Activated gamma-delta T cell treated with anti-CD3 and anti-CD28 coated beads, Interleukin-2, amount 50 U/mL, for 16 hours (primary cell): ENCODE results near the gene FUZ.
"Not testable (repeated sequence)": the region's sequence is repeated elsewhere in the genome, so short reads cannot be mapped to it uniquely, and the experiment has no call there.

Source experiments
- DNase-seq: peaks from one replicate; pipeline ENCODE4 v3.0.0-alpha.2; 2020; ENCODE audit warnings: low read depth

Gene FUZ

GRCh38 chr19:49832556-49832955 is 19.5 kb upstream of the FUZ start:
- no peak for DNase-seq

DNA sequence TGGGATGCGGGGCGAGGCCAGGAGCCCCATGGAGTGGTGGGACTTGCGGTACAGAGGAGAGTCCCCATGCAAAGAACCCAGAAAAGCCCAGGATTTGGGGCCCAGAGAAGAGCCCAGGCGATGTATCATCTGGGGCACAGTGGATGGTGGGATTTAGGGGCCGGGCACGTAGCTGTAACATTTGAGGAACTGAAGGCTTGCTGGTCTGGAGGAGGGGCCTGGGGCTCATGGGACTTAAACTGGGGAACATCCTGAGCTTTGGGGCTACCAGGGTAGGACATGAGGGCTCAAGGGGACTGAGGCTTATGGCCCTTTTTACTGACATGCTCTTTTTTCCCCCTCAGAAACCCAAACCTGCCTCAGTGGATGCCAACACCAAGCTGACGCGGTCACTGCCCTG is 18.5 kb upstream of the FUZ start:
- DNase-seq, result no peak

GRCh38 chr19:49830766-49831165 is 17.7 kb upstream of the FUZ start:
- DNase-seq, result no peak

DNA sequence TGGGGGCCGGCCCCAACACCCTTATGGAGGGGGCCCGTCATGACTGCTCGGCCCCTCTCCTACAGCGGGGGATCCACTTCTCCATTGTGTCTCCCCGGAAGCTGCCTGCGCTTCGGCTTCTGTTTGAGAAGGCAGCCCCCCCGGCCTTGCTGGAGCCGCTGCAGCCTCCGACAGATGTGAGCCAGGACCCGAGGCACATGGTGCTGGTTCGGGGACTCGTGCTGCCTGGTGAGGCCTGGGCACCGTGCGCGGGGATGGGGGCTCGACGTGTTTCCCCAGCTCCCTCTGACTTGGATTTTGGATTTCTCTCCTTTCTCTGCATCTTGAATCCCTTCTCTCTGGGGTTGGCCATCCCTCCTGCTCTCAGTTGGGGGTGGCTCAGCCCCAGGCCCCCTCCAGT is 16.6 kb upstream of the FUZ start:
- no peak for DNase-seq

GRCh38 chr19:49829200-49829599 is 16.1 kb upstream of the FUZ start:
- DNase-seq, result no peak

GRCh38 chr19:49827034-49827433 is 13.9 kb upstream of the FUZ start:
- no peak for DNase-seq

- DNase-seq, result no peak
These were observed 11.6 kb upstream of the FUZ start for GRCh38 chr19:49824662-49825061.

DNA sequence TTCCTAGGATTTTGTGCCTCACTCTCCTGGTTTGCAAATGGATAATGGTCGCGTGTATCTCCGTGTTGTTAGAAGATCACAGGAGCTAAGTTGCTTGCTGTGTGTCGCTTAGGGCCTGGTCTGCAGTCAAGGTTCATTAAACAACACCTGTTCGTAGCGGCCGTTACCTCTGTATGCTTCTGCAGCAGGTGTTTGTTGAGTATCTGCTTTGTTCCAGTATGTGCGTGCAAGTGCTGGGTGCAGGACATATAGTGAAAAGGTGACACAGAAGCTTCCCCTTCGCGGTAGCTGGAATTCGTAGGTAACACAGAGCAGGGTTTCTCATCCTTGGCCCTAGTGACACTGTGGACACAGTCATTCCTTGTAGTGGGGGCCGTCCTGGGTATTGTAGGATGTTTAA is 10.4 kb upstream of the FUZ start:
- DNase-seq, result no peak

- DNase-seq, result no peak
These were observed 7.0 kb upstream of the FUZ start for GRCh38 chr19:49820125-49820524.

GRCh38 chr19:49819452-49820115 is 6.5 kb upstream of the FUZ start:
- not testable (repeated sequence) for DNase-seq

- DNase-seq, result no peak
These were observed 5.7 kb upstream of the FUZ start for GRCh38 chr19:49818649-49819370.

DNA sequence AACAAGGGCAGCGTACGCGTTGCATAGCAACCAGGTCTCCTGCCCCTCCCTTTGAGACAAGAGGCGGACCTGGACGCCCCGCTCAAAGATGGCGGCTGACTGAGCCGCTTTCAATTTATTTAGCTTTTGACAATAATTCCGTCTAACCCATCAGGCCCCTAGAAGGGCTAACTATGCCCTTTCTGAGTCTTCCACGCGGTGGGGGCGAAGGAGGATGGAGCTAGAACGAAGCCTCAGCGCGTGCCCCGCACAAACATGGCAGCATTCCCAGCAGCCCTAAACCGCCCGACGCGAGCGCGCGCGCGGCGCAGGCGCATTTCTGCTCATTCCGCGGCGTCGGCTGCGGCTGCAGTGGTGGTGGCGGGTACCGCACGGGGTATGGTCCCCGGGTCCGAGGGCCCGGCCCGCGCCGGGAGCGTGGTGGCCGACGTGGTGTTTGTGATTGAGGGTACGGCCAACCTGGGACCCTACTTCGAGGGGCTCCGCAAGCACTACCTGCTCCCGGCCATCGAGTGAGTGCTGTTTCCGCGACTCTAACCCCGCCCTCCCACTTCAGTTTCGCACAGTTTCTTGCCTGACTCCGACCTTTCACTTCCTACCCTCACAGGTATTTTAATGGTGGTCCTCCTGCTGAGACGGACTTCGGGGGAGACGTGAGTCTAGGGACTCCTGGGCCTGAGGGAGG is 5.0 kb upstream of the FUZ start, which contains the start of gene MED25:
MED25 (plus strand) TSS at position 326 of the 685 bp plus-strand sequence; CDS start at position 379, 53 bp downstream.
- peak; percentile 72 for DNase-seq

DNA sequence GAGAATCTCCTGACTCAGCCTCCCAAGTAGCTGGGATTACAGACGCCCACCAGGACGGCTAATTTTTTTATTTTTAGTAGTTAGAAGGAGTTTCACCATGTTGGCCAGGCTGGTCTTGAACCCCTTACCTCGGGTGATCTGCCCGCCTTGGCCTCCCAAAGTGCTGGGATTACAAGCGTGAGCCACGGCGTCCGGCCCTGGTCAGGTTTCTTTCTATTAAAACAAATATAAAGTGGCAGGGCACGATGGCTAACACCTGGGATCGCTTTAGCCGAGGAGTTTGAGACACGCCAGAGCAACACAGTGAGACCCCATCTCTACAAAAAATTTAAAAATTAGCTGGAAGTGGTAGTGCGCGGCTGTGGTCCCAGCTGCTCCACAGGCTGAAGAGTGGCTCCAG is 3.5 kb upstream of the FUZ start:
- DNase-seq, result no peak

- DNase-seq, result no peak
These were observed 918 bp upstream of the FUZ start for GRCh38 chr19:49814010-49814409.

DNA sequence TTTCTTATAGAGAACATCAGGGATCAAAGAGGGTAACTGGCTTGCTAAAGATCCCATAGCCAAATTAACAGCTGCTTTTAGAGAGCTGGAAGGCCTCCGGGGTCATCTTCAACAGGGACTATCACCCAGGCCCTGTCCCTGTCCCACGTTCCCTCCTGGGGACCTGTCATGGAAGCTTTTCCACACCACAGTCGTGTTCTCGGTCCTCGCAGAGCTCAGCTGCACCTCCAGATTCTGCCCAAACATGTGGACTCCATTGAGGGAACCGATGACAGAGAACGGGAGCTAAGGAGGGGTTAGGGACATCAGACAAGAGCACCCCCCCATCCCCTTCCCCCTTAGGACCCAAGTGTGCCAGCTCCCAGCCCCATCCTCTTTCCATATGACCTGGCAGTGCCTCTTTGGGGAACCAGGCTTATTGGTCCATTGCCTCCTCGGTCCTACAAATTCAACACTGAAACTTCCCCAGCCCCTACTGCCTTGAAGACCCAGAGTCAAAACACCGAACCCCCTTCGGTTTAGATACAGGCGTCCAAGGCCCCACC is 568 bp downstream of the FUZ start:
- DNase-seq, result no peak

DNA sequence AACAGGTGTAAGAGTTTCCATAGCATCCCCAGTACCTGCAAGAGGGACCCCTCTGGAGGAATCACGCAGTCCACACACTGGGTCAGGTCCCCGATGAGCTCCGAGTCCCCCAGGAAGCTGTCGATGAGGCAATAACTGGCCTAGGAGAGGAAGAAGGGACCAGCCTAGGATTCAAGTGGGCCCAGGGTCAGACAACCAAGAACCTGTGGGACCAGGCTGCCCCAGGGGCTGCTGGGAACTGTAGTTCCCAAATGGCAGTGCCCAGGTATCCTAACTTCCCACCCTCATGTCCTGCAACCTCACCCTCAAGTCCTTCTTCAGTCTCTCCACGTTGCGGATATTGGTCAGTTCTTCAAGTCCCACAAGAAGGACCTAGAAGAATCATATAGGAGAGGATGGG is 1.8 kb downstream of the FUZ start:
- no peak for DNase-seq

DNA sequence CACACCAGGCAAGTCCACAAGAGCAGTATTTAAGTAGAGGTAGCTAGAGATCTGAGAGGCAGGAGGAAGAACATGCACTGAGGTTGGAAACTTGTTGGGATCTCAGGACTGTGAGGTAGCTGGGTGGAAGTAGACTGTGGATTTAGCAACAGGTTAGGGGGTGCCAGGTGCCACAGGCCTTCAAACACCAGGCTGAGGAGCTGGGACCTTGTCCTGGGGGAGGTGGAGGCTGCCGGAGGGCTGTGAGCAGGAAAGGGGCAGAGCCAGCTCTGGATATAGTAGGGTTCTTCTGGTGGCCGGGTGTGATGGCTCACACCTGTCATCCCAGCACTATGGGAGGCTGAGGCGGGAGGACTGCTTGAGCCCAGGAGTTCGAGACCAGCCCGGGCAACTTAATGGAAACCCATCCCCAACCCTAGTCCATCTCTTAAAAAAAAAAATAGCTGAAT is 3.1 kb downstream of the FUZ start:
- DNase-seq, result no peak

- peak; percentile 14 for DNase-seq
These were observed 3.7 kb downstream of the FUZ start for GRCh38 chr19:49809160-49809940.

GRCh38 chr19:49808711-49809159 is 4.4 kb downstream of the FUZ start:
- peak; percentile 75 for DNase-seq

DNA sequence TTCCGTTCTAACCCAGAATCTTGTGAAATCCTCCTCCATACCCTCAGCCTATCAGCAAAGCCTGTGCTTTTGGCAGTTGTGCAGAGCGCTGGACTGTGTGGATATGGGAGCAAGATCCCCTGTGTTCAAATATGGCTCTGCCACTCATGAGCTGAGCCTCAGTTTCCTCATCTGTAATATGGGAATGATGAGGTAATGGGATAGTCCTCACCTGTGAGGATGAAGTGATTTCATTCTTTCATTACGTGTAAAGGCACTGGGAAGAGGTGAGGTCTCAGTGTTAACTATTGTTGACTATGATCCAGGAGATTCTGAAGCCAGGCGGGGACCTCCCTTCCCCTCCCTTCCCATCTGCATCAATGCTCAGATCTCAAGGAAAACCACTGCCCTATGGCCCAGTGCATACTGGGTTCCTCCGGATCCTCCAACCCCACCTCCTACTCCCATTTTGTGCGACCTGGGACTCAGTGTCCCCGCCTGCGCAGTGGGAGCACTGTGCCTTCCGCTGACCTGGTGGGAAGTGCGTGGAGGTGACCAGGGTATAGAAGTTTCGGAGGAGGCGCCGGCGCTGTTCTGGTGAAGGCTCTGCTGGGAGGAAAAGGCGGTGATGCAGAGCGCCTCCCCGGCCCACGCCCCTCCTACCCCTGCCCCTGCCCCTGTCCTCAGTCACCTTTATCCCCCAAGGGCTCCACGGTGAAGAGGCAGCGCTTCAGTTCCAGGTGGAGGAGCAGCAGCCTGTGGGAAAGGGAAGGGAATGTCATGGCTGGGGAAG is 5.0 kb downstream of the FUZ start:
- DNase-seq, result no peak
